Mammary epithelial cell (primary cell): ENCODE results near the gene PAK1.

Experiments used
- EZH2 ChIP-seq: IDR thresholded peaks from 2 replicates; pipeline ENCODE4 v1.6.1; 2012; ENCODE audit warnings: low read length, inconsistent platforms, borderline replicate concordance
- TF ChIP-seq, protein P1 (sequence below), 2 donors: IDR thresholded peaks in 1 of 2; conservative IDR thresholded peaks in 1 of 2; 2 replicates each; pipeline ENCODE4 v1.5.1; 2011 to 2012; ENCODE audit warnings: inconsistent platforms in 2 of 2, low read length in 2 of 2, mild to moderate bottlenecking in 2 of 2, control low read depth in 1 of 2, low read depth in 1 of 2; ENCODE audit not compliant: insufficient read depth in 1 of 2; ENCODE audit errors: extremely low read depth in 1 of 2

DNA sequence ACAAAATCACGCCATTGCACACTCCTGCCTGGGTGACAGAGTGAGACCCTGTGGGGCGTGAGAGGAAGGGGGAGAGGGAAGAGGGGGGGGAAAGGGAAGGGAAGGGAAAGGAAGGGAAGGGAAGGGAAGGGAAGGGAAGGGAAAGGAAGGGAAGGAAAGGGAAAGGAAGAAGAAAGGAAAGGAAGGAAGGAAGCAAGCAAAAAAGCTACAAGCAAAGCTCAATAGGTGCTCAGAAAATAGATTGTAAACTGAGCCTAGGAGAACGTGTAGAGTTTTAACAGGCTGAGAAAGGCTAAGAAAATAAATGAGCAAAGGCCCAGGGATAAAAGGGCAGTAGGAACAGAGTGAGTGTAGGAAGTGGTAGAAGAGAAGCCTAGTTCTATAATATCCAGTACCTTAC is 141.6 kb downstream of the PAK1 start:
- TF ChIP-seq, protein P1, sequence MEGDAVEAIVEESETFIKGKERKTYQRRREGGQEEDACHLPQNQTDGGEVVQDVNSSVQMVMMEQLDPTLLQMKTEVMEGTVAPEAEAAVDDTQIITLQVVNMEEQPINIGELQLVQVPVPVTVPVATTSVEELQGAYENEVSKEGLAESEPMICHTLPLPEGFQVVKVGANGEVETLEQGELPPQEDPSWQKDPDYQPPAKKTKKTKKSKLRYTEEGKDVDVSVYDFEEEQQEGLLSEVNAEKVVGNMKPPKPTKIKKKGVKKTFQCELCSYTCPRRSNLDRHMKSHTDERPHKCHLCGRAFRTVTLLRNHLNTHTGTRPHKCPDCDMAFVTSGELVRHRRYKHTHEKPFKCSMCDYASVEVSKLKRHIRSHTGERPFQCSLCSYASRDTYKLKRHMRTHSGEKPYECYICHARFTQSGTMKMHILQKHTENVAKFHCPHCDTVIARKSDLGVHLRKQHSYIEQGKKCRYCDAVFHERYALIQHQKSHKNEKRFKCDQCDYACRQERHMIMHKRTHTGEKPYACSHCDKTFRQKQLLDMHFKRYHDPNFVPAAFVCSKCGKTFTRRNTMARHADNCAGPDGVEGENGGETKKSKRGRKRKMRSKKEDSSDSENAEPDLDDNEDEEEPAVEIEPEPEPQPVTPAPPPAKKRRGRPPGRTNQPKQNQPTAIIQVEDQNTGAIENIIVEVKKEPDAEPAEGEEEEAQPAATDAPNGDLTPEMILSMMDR (conservative IDR thresholded peaks at IDR 0.05 in 1 of 2, IDR thresholded peaks at IDR 0.05 in 1 of 2; ENCODE audit: extremely low read depth in 1 of 2, insufficient read depth in 1 of 2, low read depth in 1 of 2, low read length in 2 of 2): no peak
- TF ChIP-seq EZH2: no peak
